Activated T-cell treated with anti-CD3 and anti-CD28 coated beads, Interleukin-2, amount 50 U/mL, for 24 hours (primary cell): ENCODE data around the gene BORCS5.
A peak's percentile ranks its signal among the peaks of the same experiment; 100 is the strongest.
"Not testable (repeated sequence)": the region's sequence is repeated elsewhere in the genome, so short reads cannot be mapped to it uniquely, and the experiment has no call there.

Source experiments
- DNase-seq: peaks from one replicate; pipeline ENCODE4 v3.0.0-alpha.2; 2020
- H3K27ac Mint-ChIP-seq: 2 replicates; pipeline ENCODE4 v1.8.0; 2020; ENCODE audit warnings: mild to moderate bottlenecking, mixed read lengths
- H3K27me3 Mint-ChIP-seq: 2 replicates; pipeline ENCODE4 v1.8.0; 2020; ENCODE audit warnings: mixed read lengths
- H3K36me3 Mint-ChIP-seq: 2 replicates; pipeline ENCODE4 v1.8.0; 2020; ENCODE audit warnings: low read depth, mixed read lengths
- H3K4me1 Mint-ChIP-seq: 2 replicates; pipeline ENCODE4 v1.8.0; 2020; ENCODE audit warnings: low read depth, mixed read lengths
- H3K4me3 Mint-ChIP-seq: 2 replicates; pipeline ENCODE4 v1.8.0; 2020; ENCODE audit warnings: mild to moderate bottlenecking, moderate library complexity, mixed read lengths
- H3K9me3 Mint-ChIP-seq: 2 replicates; pipeline ENCODE4 v1.8.0; 2020; ENCODE audit warnings: mixed read lengths

BORCS5 gene

GRCh38 chr12:12356896-12357718 is at the start of gene BORCS5:
BORCS5 (plus strand) TSS chr12:12357078; CDS start chr12:12357452, 374 bp downstream.
- Mint-ChIP-seq H3K36me3 (peaks cover 34% of the 10 kb centered on the region), H3K27ac (peak within 1 kb of the TSS; percentile 97), H3K4me1 (peaks cover 41% of the 10 kb centered on the region), H3K27me3 (no peaks in the 10 kb centered on the region), H3K9me3 (no peaks in the 10 kb centered on the region), H3K4me3 (peak within 1 kb of the TSS; percentile 91)
- DNase-seq: peak; percentile 98

GRCh38 chr12:12310695-12311094 is 46.2 kb upstream of the BORCS5 start:
- H3K4me3 Mint-ChIP-seq, H3K27me3 Mint-ChIP-seq, H3K36me3 Mint-ChIP-seq, H3K9me3 Mint-ChIP-seq, H3K4me1 Mint-ChIP-seq, DNase-seq, H3K27ac Mint-ChIP-seq: not testable (repeated sequence)

- DNase-seq: no peak
- no peak overlapping the region for H3K27ac Mint-ChIP-seq
- H3K4me3 Mint-ChIP-seq: no peak overlapping the region
- no peaks in the 10 kb centered on the region for H3K36me3 Mint-ChIP-seq
- H3K9me3 Mint-ChIP-seq: no peaks in the 10 kb centered on the region
- H3K27me3 Mint-ChIP-seq: peaks cover 2% of the 10 kb centered on the region
- peaks cover 4% of the 10 kb centered on the region for H3K4me1 Mint-ChIP-seq
Observed at GRCh38 chr12:12315838-12316237, 41.0 kb upstream of the BORCS5 start.

- H3K4me3 Mint-ChIP-seq: no peak overlapping the region
- H3K9me3 Mint-ChIP-seq: no peaks in the 10 kb centered on the region
- no peaks in the 10 kb centered on the region for H3K4me1 Mint-ChIP-seq
- H3K27me3 Mint-ChIP-seq: no peaks in the 10 kb centered on the region
- no peaks in the 10 kb centered on the region for H3K36me3 Mint-ChIP-seq
- no peak for DNase-seq
- no peak overlapping the region for H3K27ac Mint-ChIP-seq
Observed at GRCh38 chr12:12319451-12320183, 37.3 kb upstream of the BORCS5 start.

- H3K36me3 Mint-ChIP-seq: no peaks in the 10 kb centered on the region
- no peaks in the 10 kb centered on the region for H3K9me3 Mint-ChIP-seq
- peaks cover 7% of the 10 kb centered on the region for H3K4me1 Mint-ChIP-seq
- no peak for DNase-seq
- no peaks in the 10 kb centered on the region for H3K27me3 Mint-ChIP-seq
- H3K27ac Mint-ChIP-seq: no peak overlapping the region
- H3K4me3 Mint-ChIP-seq: no peak overlapping the region
Observed at GRCh38 chr12:12323118-12323517, 33.8 kb upstream of the BORCS5 start.

- no peak for DNase-seq
- Mint-ChIP-seq H3K27me3 (no peaks in the 10 kb centered on the region), H3K4me1 (peaks cover 7% of the 10 kb centered on the region), H3K27ac (no peak overlapping the region), H3K36me3 (no peaks in the 10 kb centered on the region), H3K4me3 (no peak overlapping the region), H3K9me3 (no peaks in the 10 kb centered on the region)
Observed at GRCh38 chr12:12323591-12323990, 33.3 kb upstream of the BORCS5 start.

- Mint-ChIP-seq H3K4me1 (peaks cover 9% of the 10 kb centered on the region), H3K27me3 (no peaks in the 10 kb centered on the region), H3K9me3 (no peaks in the 10 kb centered on the region), H3K27ac (no peak overlapping the region), H3K4me3 (no peak overlapping the region), H3K36me3 (no peaks in the 10 kb centered on the region)
- DNase-seq: no peak
Observed at GRCh38 chr12:12326262-12326661, 30.6 kb upstream of the BORCS5 start.

- Mint-ChIP-seq H3K9me3 (no peaks in the 10 kb centered on the region), H3K4me1 (peaks cover 9% of the 10 kb centered on the region), H3K27me3 (no peaks in the 10 kb centered on the region), H3K36me3 (no peaks in the 10 kb centered on the region), H3K4me3 (no peak overlapping the region), H3K27ac (peak overlapping the region; percentile 48)
- no peak for DNase-seq
Observed at GRCh38 chr12:12327802-12328201, 29.1 kb upstream of the BORCS5 start.

- Mint-ChIP-seq H3K27me3 (no peaks in the 10 kb centered on the region), H3K27ac (no peak overlapping the region), H3K9me3 (no peaks in the 10 kb centered on the region), H3K4me1 (peaks cover 28% of the 10 kb centered on the region), H3K36me3 (no peaks in the 10 kb centered on the region), H3K4me3 (no peak overlapping the region)
- DNase-seq: no peak
Observed at GRCh38 chr12:12331244-12331771, 25.6 kb upstream of the BORCS5 start.

- no peaks in the 10 kb centered on the region for H3K9me3 Mint-ChIP-seq
- H3K27ac Mint-ChIP-seq: no peak overlapping the region
- H3K27me3 Mint-ChIP-seq: no peaks in the 10 kb centered on the region
- H3K36me3 Mint-ChIP-seq: no peaks in the 10 kb centered on the region
- no peak for DNase-seq
- no peak overlapping the region for H3K4me3 Mint-ChIP-seq
- H3K4me1 Mint-ChIP-seq: peaks cover 28% of the 10 kb centered on the region
Observed at GRCh38 chr12:12331896-12332295, 25.0 kb upstream of the BORCS5 start.

GRCh38 chr12:12333407-12334366 is 23.2 kb upstream of the BORCS5 start:
- peaks cover 28% of the 10 kb centered on the region for H3K4me1 Mint-ChIP-seq
- H3K9me3 Mint-ChIP-seq: no peaks in the 10 kb centered on the region
- H3K4me3 Mint-ChIP-seq: no peak overlapping the region
- H3K27ac Mint-ChIP-seq: no peak overlapping the region
- H3K36me3 Mint-ChIP-seq: no peaks in the 10 kb centered on the region
- no peak for DNase-seq
- no peaks in the 10 kb centered on the region for H3K27me3 Mint-ChIP-seq

- Mint-ChIP-seq H3K27ac (no peak overlapping the region), H3K4me3 (no peak overlapping the region), H3K27me3 (no peaks in the 10 kb centered on the region), H3K9me3 (no peaks in the 10 kb centered on the region), H3K4me1 (peaks cover 31% of the 10 kb centered on the region), H3K36me3 (no peaks in the 10 kb centered on the region)
- peak; percentile 68 for DNase-seq
Observed at GRCh38 chr12:12334367-12335040, 22.4 kb upstream of the BORCS5 start.

GRCh38 chr12:12336049-12336411 is 20.8 kb upstream of the BORCS5 start:
- no peak overlapping the region for H3K4me3 Mint-ChIP-seq
- H3K4me1 Mint-ChIP-seq: peaks cover 31% of the 10 kb centered on the region
- H3K27ac Mint-ChIP-seq: no peak overlapping the region
- H3K36me3 Mint-ChIP-seq: no peaks in the 10 kb centered on the region
- H3K27me3 Mint-ChIP-seq: no peaks in the 10 kb centered on the region
- no peaks in the 10 kb centered on the region for H3K9me3 Mint-ChIP-seq
- DNase-seq: no peak

- H3K9me3 Mint-ChIP-seq: no peaks in the 10 kb centered on the region
- H3K4me3 Mint-ChIP-seq: no peak overlapping the region
- peaks cover 29% of the 10 kb centered on the region for H3K4me1 Mint-ChIP-seq
- H3K27me3 Mint-ChIP-seq: no peaks in the 10 kb centered on the region
- no peaks in the 10 kb centered on the region for H3K36me3 Mint-ChIP-seq
- H3K27ac Mint-ChIP-seq: no peak overlapping the region
- no peak for DNase-seq
Observed at GRCh38 chr12:12336511-12336910, 20.4 kb upstream of the BORCS5 start.
